ENCODE measurements around the gene TXNRD2.

- no peak for TF ChIP-seq CTCF (conservative IDR thresholded peaks at IDR 0.05)
- TF ChIP-seq EZH2 (IDR thresholded peaks at IDR 0.05; ENCODE audit: low read depth): no peak
Measured at GRCh38 chr22:19981961-19982920, 40.6 kb upstream of the TXNRD2 start.

All from PC-9 (cell line).